Esophagus muscularis mucosa (tissue), 4 donors: Measurements from ENCODE around the gene PPP1R14C. TPM values are rescaled to one million over a fixed set of nuclear protein-coding genes. Genes with fewer than 3 reads are reported as not detected.

Source experiments
- DNase-seq: peaks from one replicate; pipeline ENCODE4 v3.0.0-alpha.2; 2017; ENCODE audit errors: extremely low spot score
- H3K27ac ChIP-seq, 4 donors: fragments of 200-600 bp; sonication (generic); replicated peaks in 1 of 4; 1 replicate in 3 of 4; 2 replicates in 1 of 4; pipeline ENCODE4 v1.5.1; 2016 to 2019; ENCODE audit warnings: mild to moderate bottlenecking in 1 of 4
- H3K27me3 ChIP-seq, 4 donors: fragments of 200-600 bp; sonication (generic); one replicate each; pipeline versions ENCODE4 v1.5.1 to v1.6.0; 2016 to 2019
- H3K36me3 ChIP-seq, 4 donors: fragments of 200-600 bp; sonication (generic); one replicate each; pipeline ENCODE4 v1.5.1; 2016 to 2019
- H3K4me1 ChIP-seq, 4 donors: fragments of 200-600 bp; sonication (generic); one replicate each; pipeline ENCODE4 v1.5.1; 2016 to 2019
- H3K4me3 ChIP-seq, 4 donors: fragments of 200-600 bp; sonication (generic); 1 replicate in 2 of 4; 2 replicates in 2 of 4; pipeline ENCODE4 v1.5.1; 2016 to 2019; ENCODE audit warnings: mild to moderate bottlenecking in 4 of 4, moderate library complexity in 1 of 4
- H3K9me3 ChIP-seq, 4 donors: fragments of 200-600 bp; sonication (generic); 1 replicate in 3 of 4; 2 replicates in 1 of 4; pipeline ENCODE4 v1.5.1; 2016 to 2019
- CTCF ChIP-seq, 3 experiments: fragments of 200-600 bp in 2 of 3; fragments of 450-650 bp in 1 of 3; sonication (generic) in 2 of 3; IDR thresholded peaks; one replicate each; pipeline ENCODE4 v1.5.1; 2017 to 2019; ENCODE audit warnings: antibody characterized with exemption in 3 of 3, mild to moderate bottlenecking in 2 of 3, moderate library complexity in 1 of 3
- EP300 ChIP-seq: sonication (generic); formaldehyde crosslinking; IDR thresholded peaks from one replicate; pipeline ENCODE4 v1.6.1; 2017; ENCODE audit warnings: antibody characterized with exemption
- POLR2A ChIP-seq: fragments of 450-650 bp; IDR thresholded peaks from one replicate; pipeline ENCODE4 v1.6.1; 2017; ENCODE audit warnings: antibody characterized with exemption, moderate library complexity, mild to moderate bottlenecking, low read depth
- POLR2AphosphoS5 ChIP-seq, 2 donors: sonication (generic); formaldehyde crosslinking; IDR thresholded peaks; one replicate each; pipeline ENCODE4 v1.6.1; 2017; ENCODE audit warnings: antibody characterized with exemption in 2 of 2
- WGBS: methylation state at CpG from one replicate; pipeline ENCODE4 v1.1.5; 2018; 5-methylcytosine and 5-hydroxymethylcytosine counted together
- intact Hi-C: fragments of 100-400 bp; cut with DNase I; formaldehyde crosslinking; loops from one replicate; pipeline ENCODE4 v1.15.1; 2023
- total RNA-seq, 4 donors: library from RNA; depleted of rRNA; stranded (reverse); fragments of >200 nt; gene quantifications; one replicate each; pipeline versions ENCODE4 v1.1.0 to v1.2.1, GENCODE V29; 2016

The PPP1R14C gene
- total RNA-seq, 4 donors from 2014 or later = 0.26 to 0.40 TPM; not detected in 2

- H3K27ac ChIP-seq = no peak overlapping the region
- TF ChIP-seq EP300 (no peak), POLR2A (no peak), POLR2AphosphoS5 (IDR thresholded peaks at IDR 0.05) (no peak), CTCF (IDR thresholded peaks at IDR 0.05) (no peak)
- intact Hi-C loops = no loop called here
- H3K36me3 ChIP-seq = no peaks in the 10 kb centered on the region
- H3K9me3 ChIP-seq = no peaks in the 10 kb centered on the region
- H3K4me1 ChIP-seq = peaks cover 14 to 19% (median 16%) of the 10 kb centered on the region in 4 donors
- no peak overlapping the region for H3K4me3 ChIP-seq
- WGBS = 92% methylated on average over 2 of the region's 2 CpGs
- DNase-seq = no peak
- peaks cover 0 to 6% (median 0%) of the 10 kb centered on the region in 4 donors for H3K27me3 ChIP-seq
Measured at GRCh38 chr6:150194195-150194594, 51.4 kb downstream of the PPP1R14C start.

- peak overlapping the region in 1 of 4 donors; percentile 53 for H3K27ac ChIP-seq
- H3K36me3 ChIP-seq = no peaks in the 10 kb centered on the region
- DNase-seq = no peak
- no peak overlapping the region for H3K4me3 ChIP-seq
- H3K9me3 ChIP-seq = no peaks in the 10 kb centered on the region
- 22% methylated on average over 2 of the region's 2 CpGs for WGBS
- H3K4me1 ChIP-seq = peaks cover 15 to 20% (median 17%) of the 10 kb centered on the region in 4 donors
- intact Hi-C loops = no loop called here
- no peak for TF ChIP-seq POLR2A
- TF ChIP-seq POLR2AphosphoS5 (IDR thresholded peaks at IDR 0.05) = no peak
- no peak for TF ChIP-seq EP300
- no peak for TF ChIP-seq CTCF (IDR thresholded peaks at IDR 0.05)
- peaks cover 0 to 6% (median 0%) of the 10 kb centered on the region in 4 donors for H3K27me3 ChIP-seq
Measured at GRCh38 chr6:150195996-150196417, 53.2 kb downstream of the PPP1R14C start.

GRCh38 chr6:150196942-150197745 is 54.3 kb downstream of the PPP1R14C start:
- Histone ChIP-seq H3K4me3 (no peak overlapping the region), H3K9me3 (no peaks in the 10 kb centered on the region), H3K36me3 (no peaks in the 10 kb centered on the region), H3K27me3 (peaks cover 0 to 6% (median 0%) of the 10 kb centered on the region in 4 donors), H3K4me1 (peaks cover 15 to 20% (median 17%) of the 10 kb centered on the region in 4 donors), H3K27ac (peak overlapping the region in 1 of 4 donors; percentile 53)
- intact Hi-C loops = no loop called here
- WGBS = 85% methylated on average over 15 of the region's 16 CpGs
- DNase-seq = no peak
- TF ChIP-seq EP300 (no peak), CTCF (IDR thresholded peaks at IDR 0.05) (no peak), POLR2A (no peak), POLR2AphosphoS5 (IDR thresholded peaks at IDR 0.05) (no peak)

- no peak for DNase-seq
- Histone ChIP-seq H3K4me3 (no peak overlapping the region), H3K27ac (no peak overlapping the region), H3K4me1 (peaks cover 15 to 20% (median 17%) of the 10 kb centered on the region in 4 donors), H3K27me3 (no peaks in the 10 kb centered on the region), H3K36me3 (no peaks in the 10 kb centered on the region), H3K9me3 (no peaks in the 10 kb centered on the region)
- TF ChIP-seq EP300 = no peak
- TF ChIP-seq CTCF (IDR thresholded peaks at IDR 0.05) = no peak
- TF ChIP-seq POLR2A = no peak
- no peak for TF ChIP-seq POLR2AphosphoS5 (IDR thresholded peaks at IDR 0.05)
- intact Hi-C loops = no loop called here
- WGBS = 76% methylated on average over 6 of the region's 7 CpGs
Measured at GRCh38 chr6:150198532-150198931, 55.7 kb downstream of the PPP1R14C start.
